Thyroid gland (tissue), 4 donors: ENCODE results near the gene SEC14L1.

Source experiments
- CTCF ChIP-seq, 6 experiments: fragments of 200-600 bp in 3 of 6; fragments of 450-650 bp in 3 of 6; sonication (generic) in 3 of 6; IDR thresholded peaks; one replicate each; pipeline ENCODE4 v1.5.1; 2016 to 2019; ENCODE audit warnings: antibody characterized with exemption in 6 of 6, mild to moderate bottlenecking in 2 of 6, inconsistent platforms in 1 of 6, moderate library complexity in 1 of 6
- POLR2A ChIP-seq, 2 donors: fragments of 450-650 bp; IDR thresholded peaks; one replicate each; pipeline ENCODE4 v1.6.1; 2017; ENCODE audit warnings: antibody characterized with exemption in 2 of 2, mild to moderate bottlenecking in 2 of 2, moderate library complexity in 1 of 2

GRCh38 chr17:77242118-77242851 is 101.5 kb downstream of the SEC14L1 start:
- TF ChIP-seq POLR2A (IDR thresholded peaks at IDR 0.05): no peak
- peak in 1 of 6 experiments; percentile 16 for TF ChIP-seq CTCF (IDR thresholded peaks at IDR 0.05)
